CD4-positive, alpha-beta T cell treated with Interleukin-15 for 4 hours (primary cell): ENCODE measurements around the gene TAOK3.
"Not testable (repeated sequence)": the region's sequence is repeated elsewhere in the genome, so short reads cannot be mapped to it uniquely, and the experiment has no call there.

Experiments used
- DNase-seq: peaks from one replicate; pipeline ENCODE4 v3.0.0-alpha.2; 2020; ENCODE audit warnings: low spot score

The TAOK3 gene

GRCh38 chr12:118372541-118373495 lies at the start of gene TAOK3:
Gene TAOK3, minus strand, starts transcription at chr12:118372907. Its CDS starts 117,340 bp downstream, at chr12:118255567.
- peak; percentile 98 for DNase-seq

- no peak for DNase-seq
These were observed 48.0 kb upstream of the TAOK3 start for GRCh38 chr12:118420673-118421072.

- no peak for DNase-seq
These were observed 45.8 kb upstream of the TAOK3 start for GRCh38 chr12:118418385-118419057.

GRCh38 chr12:118417942-118418341 lies 45.2 kb upstream of the TAOK3 start:
- DNase-seq: no peak

GRCh38 chr12:118409834-118410233 lies 37.1 kb upstream of the TAOK3 start:
- DNase-seq: no peak

GRCh38 chr12:118408241-118408640 lies 35.5 kb upstream of the TAOK3 start:
- not testable (repeated sequence) for DNase-seq

GRCh38 chr12:118404876-118405521 lies 32.3 kb upstream of the TAOK3 start:
- DNase-seq: peak; percentile 53

GRCh38 chr12:118402251-118402650 lies 29.5 kb upstream of the TAOK3 start:
- DNase-seq: no peak

GRCh38 chr12:118398940-118399339 lies 26.2 kb upstream of the TAOK3 start:
- no peak for DNase-seq

GRCh38 chr12:118398524-118398923 lies 25.8 kb upstream of the TAOK3 start:
- DNase-seq: no peak

GRCh38 chr12:118397708-118398440 lies 25.2 kb upstream of the TAOK3 start:
- no peak for DNase-seq

- no peak for DNase-seq
These were observed 19.1 kb upstream of the TAOK3 start for GRCh38 chr12:118391836-118392235.

- no peak for DNase-seq
These were observed 18.7 kb upstream of the TAOK3 start for GRCh38 chr12:118391424-118391823.

GRCh38 chr12:118377884-118378470 lies 5.3 kb upstream of the TAOK3 start:
- DNase-seq: peak; percentile 76

- no peak for DNase-seq
These were observed 4.5 kb upstream of the TAOK3 start for GRCh38 chr12:118377021-118377883.

GRCh38 chr12:118376089-118377020 lies 3.6 kb upstream of the TAOK3 start, which contains the start of gene SUDS3:
Gene SUDS3, plus strand, starts transcription at chr12:118376555. Its CDS starts 137 bp downstream, at chr12:118376692.
- peak; percentile 94 for DNase-seq

GRCh38 chr12:118375348-118375747 lies 2.6 kb upstream of the TAOK3 start:
- DNase-seq: no peak

GRCh38 chr12:118374909-118375308 lies 2.2 kb upstream of the TAOK3 start:
- no peak for DNase-seq

GRCh38 chr12:118374126-118374725 lies 1.5 kb upstream of the TAOK3 start:
- DNase-seq: no peak
